T-helper 17 cell (primary cell): Measurements from ENCODE around the gene POU2F2. TPM values are rescaled to one million over a fixed set of nuclear protein-coding genes. Genes with fewer than 3 reads are reported as not detected.

Source experiments
- ATAC-seq: fragments of 150-1000 bp; cut with Tn5 transposase; 2 replicates; pipeline ENCODE4 v1.10.0; 2021; ENCODE audit warnings: mild to moderate bottlenecking, moderate library complexity
- DNase-seq, 3 donors: peaks; one replicate each; pipeline versions ENCODE4 v3.0.0 to v3.0.0-alpha.2; 2020 to 2021
- H3K9me3 ChIP-seq: one replicate; pipeline ENCODE4 v1.7.0; 2013; ENCODE audit warnings: low read length, mild to moderate bottlenecking; ENCODE audit not compliant: control insufficient read depth, poor library complexity, severe bottlenecking
- H3K27ac Mint-ChIP-seq: one replicate; pipeline ENCODE4 v1.8.0; 2022; ENCODE audit warnings: mild to moderate bottlenecking, moderate library complexity, mixed read lengths
- H3K27me3 Mint-ChIP-seq: one replicate; pipeline ENCODE4 v1.8.0; 2022; ENCODE audit warnings: mixed read lengths
- H3K36me3 Mint-ChIP-seq: one replicate; pipeline ENCODE4 v1.8.0; 2022; ENCODE audit warnings: low read depth, mixed read lengths
- H3K4me1 Mint-ChIP-seq: one replicate; pipeline ENCODE4 v1.8.0; 2022; ENCODE audit warnings: mild to moderate bottlenecking, mixed read lengths
- H3K4me3 Mint-ChIP-seq: one replicate; pipeline ENCODE4 v1.8.0; 2022; ENCODE audit warnings: mild to moderate bottlenecking, moderate library complexity, mixed read lengths
- total RNA-seq, 4 donors: library from RNA in 2 of 4; stranded (reverse) in 2 of 4; gene quantifications; one replicate each; pipeline ENCODE4 v1.2.3 and lab custom pipeline; 2022 to 2026

POU2F2 gene
- total RNA-seq, 2 donors from 2014 or later = 24.5 to 42.7 TPM

DNA sequence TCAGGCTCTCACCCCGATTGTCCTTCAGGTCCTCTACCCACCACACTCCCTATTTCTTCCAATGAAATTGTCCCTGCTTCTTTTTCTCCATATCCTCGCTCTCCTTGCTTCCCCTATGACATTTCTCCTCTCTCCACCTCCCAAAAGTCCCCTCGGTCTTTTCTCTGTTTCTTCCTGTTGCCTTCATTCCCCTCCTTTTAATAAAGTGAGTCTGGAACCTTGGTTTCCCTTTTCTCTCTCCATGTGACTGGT, 57.0 kb downstream of the POU2F2 start:
- Mint-ChIP-seq H3K36me3 (peaks cover 3% of the 10 kb centered on the region), H3K27ac (peak overlapping the region; percentile 97), H3K4me3 (peak overlapping the region; percentile 92), H3K27me3 (no peaks in the 10 kb centered on the region), H3K4me1 (peaks cover 31% of the 10 kb centered on the region)
- ATAC-seq = peak; percentile 0
- no peaks in the 10 kb centered on the region for H3K9me3 ChIP-seq
- no peak for DNase-seq

DNA sequence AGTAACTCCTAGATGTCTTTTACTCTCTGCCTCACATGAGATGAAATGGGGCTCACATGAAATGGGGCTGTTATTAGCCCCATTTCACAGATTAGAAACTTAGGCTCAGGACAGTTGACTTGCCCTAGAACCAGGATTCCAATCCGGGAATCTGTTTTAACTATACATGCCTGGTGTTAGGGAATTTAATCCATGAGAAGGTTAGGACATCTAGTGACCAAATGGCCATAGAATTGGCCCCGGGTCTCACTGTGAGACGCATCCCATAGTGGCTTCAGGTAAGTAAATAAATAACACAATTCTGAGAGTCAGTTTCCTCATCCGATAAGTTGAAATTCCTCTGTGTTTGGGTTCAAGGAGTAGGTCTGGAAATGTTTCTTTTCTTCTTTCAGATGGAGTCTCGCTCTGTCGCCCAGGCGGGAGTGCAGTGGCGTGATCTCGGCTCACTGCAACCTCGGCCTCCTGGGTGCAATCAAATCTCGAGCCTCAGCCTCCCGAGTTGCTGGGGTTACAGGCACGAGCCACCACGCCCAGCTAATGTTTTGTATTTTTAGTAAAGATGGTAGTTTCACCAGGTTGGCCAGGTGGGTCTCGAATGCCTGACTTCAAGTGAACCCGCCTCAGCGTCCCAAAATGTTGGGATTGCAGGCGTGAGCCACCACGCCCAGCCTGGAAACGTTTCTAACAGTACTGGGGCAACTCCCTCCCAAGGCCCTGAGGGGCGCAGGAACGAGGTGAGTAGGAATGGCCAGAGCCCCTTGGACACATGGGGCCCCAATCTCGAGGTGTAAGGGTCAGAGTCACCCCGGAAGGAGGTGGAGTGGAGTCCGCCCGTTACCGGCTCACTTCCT, 57.5 kb downstream of the POU2F2 start:
- Mint-ChIP-seq H3K27me3 (no peaks in the 10 kb centered on the region), H3K36me3 (peaks cover 3% of the 10 kb centered on the region), H3K4me3 (peak overlapping the region; percentile 92), H3K4me1 (peaks cover 31% of the 10 kb centered on the region), H3K27ac (peak overlapping the region; percentile 97)
- ATAC-seq (no peak), DNase-seq (no peak)
- no peaks in the 10 kb centered on the region for H3K9me3 ChIP-seq

DNA sequence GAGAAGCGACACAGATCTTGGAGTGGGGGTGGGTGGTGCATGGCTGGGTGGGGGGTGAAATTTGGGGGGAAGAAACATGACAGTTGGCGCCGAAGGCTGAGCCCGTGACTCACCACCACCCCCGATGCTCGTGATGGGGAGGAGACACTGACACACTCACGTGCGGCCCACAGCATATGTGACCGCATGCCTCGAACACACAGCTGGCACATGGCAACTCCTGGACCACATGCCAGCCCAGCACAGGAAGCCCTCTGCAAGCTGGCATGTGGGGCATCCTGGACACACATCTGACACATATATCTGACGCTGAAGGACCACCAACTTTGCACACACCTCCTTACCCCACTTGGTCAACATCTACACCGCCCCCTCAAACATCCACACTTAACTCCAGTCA, 61.0 kb downstream of the POU2F2 start:
- H3K27ac Mint-ChIP-seq = no peak overlapping the region

DNA sequence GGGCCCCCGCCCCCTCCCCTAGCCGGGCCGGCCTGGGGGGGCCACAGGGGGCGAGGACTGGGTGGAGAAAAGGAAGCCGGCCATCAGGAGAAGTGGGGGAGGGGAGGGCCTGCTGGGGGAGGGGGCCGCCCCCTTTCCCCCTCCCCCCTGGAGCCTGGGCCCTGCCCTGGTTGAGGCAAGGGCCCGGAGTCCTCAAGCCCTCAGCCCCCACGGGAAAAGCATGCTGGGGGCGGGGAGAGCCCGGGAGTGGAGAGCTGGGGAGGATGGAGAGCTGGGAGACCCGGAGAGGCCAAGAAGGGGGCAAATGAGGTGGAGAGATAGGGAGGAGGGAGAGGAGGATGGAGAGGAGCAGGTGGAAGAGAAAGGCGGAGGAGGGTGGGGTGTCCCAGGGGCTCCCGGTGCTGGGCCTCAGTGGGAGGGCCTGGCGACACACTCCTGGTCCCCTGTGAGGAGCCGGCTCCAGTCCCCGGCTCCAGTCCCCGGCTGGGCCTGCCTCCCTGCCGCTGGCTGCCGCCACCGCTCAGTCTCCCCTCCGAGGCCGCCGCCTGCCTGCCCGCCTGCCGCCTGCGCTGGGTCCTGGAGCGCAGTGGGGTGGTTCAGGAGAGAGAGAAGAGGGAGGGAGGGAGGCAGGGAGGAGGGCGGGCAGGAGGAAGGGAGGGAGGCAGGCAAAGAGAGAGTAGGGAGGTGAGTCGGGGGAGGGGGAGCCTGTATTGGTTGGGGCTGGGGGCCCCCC, 62.5 kb downstream of the POU2F2 start, which contains the start of gene GRIK5:
Gene GRIK5, minus strand, starts transcription at position 588 of the 733 bp plus-strand sequence. CDS start 4,436 bp downstream, outside the sequence.
- ATAC-seq (no peak), DNase-seq (no peak)
- H3K27me3 Mint-ChIP-seq = no peaks in the 10 kb centered on the region
- no peaks in the 10 kb centered on the region for H3K9me3 ChIP-seq
- no peaks in the 10 kb centered on the region for H3K4me1 Mint-ChIP-seq
- H3K27ac Mint-ChIP-seq = no peak within 1 kb of the TSS
- H3K4me3 Mint-ChIP-seq = no peak within 1 kb of the TSS
- H3K36me3 Mint-ChIP-seq = no peaks in the 10 kb centered on the region

More for the DNA sequence above, 61.0 kb downstream of the POU2F2 start:
- DNase-seq = no peak
- no peak overlapping the region for H3K4me3 Mint-ChIP-seq
- peaks cover 3% of the 10 kb centered on the region for H3K36me3 Mint-ChIP-seq
- no peaks in the 10 kb centered on the region for H3K27me3 Mint-ChIP-seq
- no peaks in the 10 kb centered on the region for H3K9me3 ChIP-seq
- peaks cover 9% of the 10 kb centered on the region for H3K4me1 Mint-ChIP-seq
- ATAC-seq = no peak

DNA sequence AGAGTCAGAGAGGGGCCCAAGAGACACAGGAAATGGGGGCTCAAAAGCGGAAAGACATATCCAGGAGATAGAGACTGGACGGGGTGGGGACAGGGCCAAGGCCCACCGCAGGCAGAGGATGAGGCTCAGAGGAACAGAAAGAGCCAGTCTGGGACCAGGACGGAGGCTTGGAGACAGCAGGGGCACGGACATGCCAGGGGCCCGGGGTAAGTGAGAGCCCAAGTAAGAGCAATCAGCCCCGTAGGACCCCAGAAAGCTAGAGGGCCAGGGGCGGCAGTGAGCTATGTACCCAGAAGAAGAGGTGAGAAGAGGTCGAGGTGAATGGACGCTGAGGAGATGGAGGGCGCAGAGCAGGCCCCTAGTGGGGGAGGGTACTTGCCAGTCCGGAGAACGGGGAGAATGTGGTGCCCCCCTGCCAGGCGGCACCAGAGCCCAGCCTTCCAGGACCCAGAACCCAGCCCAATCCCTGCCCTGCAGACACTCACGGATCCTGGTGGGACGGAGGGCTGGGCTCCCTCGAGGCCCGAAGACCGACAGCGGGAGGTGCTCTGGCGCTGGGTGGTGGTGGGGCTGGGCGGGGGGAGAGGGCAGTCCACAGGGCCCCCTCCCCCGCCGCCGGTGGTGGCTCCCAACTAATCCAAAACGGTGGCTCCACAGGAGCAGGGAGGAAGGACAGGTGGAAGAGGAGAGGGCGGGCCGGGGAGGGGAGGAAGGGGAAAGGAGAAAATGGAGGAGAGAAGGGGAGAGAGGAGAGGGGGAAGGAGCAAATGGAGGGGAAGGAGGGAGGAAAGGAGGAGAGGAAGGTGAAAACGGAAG, 63.3 kb downstream of the POU2F2 start:
- no peak for ATAC-seq
- H3K4me3 Mint-ChIP-seq = no peak overlapping the region
- H3K27me3 Mint-ChIP-seq = no peaks in the 10 kb centered on the region
- peaks cover 4% of the 10 kb centered on the region for H3K4me1 Mint-ChIP-seq
- DNase-seq = no peak
- no peaks in the 10 kb centered on the region for H3K9me3 ChIP-seq
- H3K27ac Mint-ChIP-seq = no peak overlapping the region
- H3K36me3 Mint-ChIP-seq = no peaks in the 10 kb centered on the region

DNA sequence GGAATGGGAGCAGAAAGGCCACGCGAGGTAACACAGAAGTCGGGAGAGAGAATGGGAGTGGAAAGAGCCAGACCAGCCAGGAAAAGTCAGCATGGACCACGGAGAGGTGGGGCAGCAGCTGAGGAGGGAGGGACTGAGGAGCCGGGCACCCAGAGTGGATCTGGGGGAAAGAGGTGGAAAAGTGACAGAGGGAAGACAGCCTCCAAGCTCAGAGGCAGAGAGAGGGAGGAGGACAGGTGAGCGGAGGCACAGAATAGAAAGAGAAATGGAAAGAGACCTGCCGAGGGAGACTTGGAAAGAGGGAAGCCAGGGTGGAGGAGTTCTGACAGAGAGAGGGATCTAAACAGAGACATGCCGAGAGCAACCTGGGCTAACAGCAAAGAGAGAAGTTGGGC, 63.9 kb downstream of the POU2F2 start:
- ATAC-seq (no peak), DNase-seq (no peak)
- peaks cover 1% of the 10 kb centered on the region for H3K27me3 Mint-ChIP-seq
- H3K9me3 ChIP-seq = no peaks in the 10 kb centered on the region
- peaks cover 6% of the 10 kb centered on the region for H3K4me1 Mint-ChIP-seq
- no peak overlapping the region for H3K4me3 Mint-ChIP-seq
- no peaks in the 10 kb centered on the region for H3K36me3 Mint-ChIP-seq
- no peak overlapping the region for H3K27ac Mint-ChIP-seq

DNA sequence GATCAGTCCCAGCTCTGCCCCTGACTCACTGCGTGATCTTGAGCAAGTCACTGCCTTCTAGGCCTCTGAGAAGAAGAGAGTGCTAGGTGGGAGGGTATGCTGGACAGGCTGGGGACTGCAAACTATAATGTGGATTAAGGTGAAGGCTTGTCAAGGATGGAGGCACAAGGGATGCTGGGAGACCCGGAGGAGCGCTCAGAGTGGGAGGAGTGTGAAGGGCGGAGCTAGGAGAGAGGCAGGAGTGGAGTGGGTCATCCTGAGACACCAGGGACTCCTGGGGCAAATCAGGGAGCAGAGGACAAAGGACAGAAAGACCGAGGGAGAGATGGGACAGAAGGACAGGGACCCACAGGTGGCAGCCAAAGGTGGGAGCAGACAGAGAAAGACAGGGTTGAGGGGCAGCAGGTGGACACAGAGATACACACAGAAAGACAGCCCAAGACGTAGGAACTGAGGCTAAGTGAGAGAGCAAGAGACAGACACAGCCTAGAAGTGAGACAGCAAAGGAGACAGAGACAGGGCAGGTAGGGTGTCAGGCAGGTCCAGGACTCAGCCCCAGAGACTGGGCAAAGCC, 64.8 kb downstream of the POU2F2 start:
- H3K27me3 Mint-ChIP-seq = peaks cover 9% of the 10 kb centered on the region
- peaks cover 7% of the 10 kb centered on the region for H3K4me1 Mint-ChIP-seq
- H3K9me3 ChIP-seq = no peaks in the 10 kb centered on the region
- ATAC-seq (no peak), DNase-seq (no peak)
- no peaks in the 10 kb centered on the region for H3K36me3 Mint-ChIP-seq
- H3K27ac Mint-ChIP-seq = no peak overlapping the region
- no peak overlapping the region for H3K4me3 Mint-ChIP-seq

DNA sequence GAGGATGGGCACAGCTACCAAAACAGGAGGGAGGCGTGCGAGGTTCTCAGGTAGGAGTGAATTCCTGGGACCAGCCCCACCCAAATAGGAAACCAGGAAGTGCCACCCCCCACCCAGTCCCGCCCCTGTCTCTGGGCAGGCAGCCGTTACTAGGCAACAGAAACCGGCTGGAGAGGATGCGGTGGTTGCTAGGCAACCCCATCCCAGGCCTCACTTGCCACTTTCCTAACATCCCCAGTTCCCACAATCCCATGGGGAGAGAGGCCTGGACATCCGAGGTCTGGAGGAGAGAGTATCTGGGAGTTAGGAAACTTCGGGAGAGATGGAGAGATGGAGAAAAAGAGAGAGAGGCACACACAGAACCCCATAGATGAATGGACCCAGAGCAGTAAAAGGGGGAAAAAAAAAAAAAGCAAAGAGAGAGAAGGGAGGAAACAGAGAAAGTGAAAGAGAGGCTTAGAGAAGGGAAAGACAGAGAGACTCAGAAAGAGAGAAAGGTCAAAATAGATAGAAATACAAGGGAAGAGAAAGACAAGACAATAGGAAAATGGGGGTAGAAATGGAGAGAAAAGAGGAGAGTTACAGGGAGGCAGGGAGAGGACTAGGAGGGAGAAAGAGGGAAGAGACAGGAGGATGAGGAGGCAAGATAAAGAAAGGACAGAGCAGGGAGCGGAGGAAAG, 66.0 kb downstream of the POU2F2 start:
- Mint-ChIP-seq H3K27me3 (peaks cover 15% of the 10 kb centered on the region), H3K36me3 (peaks cover 3% of the 10 kb centered on the region), H3K4me3 (peak overlapping the region; percentile 5), H3K4me1 (peaks cover 11% of the 10 kb centered on the region), H3K27ac (no peak overlapping the region)
- ATAC-seq = no peak
- DNase-seq = no peak
- no peaks in the 10 kb centered on the region for H3K9me3 ChIP-seq

DNA sequence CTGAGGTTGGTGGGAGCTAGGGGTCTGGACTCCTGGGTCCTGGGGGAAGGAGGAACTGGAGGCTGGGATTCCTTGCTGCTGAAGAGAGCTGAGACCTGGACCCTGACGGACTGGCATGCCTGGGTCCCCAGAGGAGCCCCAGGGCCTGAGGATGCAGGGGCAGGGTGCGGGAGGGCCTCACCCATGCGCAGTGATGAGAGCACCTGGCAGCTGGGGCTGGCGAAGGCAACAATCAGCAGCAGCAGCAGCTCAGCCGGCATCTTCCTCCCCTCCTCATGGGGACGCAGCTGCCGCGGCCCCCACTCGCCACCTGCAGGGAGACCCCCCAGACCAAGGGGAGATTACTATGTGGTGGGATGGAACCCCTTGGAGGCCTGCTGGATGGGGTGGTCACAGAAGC, 66.7 kb downstream of the POU2F2 start:
- H3K27ac Mint-ChIP-seq = no peak overlapping the region

DNA sequence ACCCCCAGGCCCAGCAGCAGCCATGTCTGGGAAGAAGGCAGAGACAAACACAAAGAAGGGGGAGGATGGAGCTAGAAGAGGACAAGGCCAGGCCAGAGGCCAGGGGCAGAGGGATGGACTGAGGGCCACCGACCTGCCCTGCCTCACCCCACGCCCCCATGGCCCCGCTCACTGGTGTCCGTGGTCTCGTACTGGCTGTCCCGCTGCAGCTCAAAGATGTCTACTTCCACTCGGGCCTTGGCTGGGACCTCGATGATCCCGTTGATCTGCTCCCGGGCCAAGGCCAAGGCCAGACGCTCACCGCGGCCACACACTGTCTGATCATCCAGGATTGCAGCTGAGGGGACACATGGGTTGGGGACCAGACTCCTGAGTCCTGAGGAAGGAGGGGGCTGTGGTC, 67.2 kb downstream of the POU2F2 start:
- no peak overlapping the region for H3K27ac Mint-ChIP-seq

More for the DNA sequence above, 66.7 kb downstream of the POU2F2 start:
- ATAC-seq = no peak
- peaks cover 13% of the 10 kb centered on the region for H3K4me1 Mint-ChIP-seq
- peaks cover 3% of the 10 kb centered on the region for H3K36me3 Mint-ChIP-seq
- no peaks in the 10 kb centered on the region for H3K9me3 ChIP-seq
- no peak for DNase-seq
- peaks cover 15% of the 10 kb centered on the region for H3K27me3 Mint-ChIP-seq
- H3K4me3 Mint-ChIP-seq = peak overlapping the region; percentile 5

DNA sequence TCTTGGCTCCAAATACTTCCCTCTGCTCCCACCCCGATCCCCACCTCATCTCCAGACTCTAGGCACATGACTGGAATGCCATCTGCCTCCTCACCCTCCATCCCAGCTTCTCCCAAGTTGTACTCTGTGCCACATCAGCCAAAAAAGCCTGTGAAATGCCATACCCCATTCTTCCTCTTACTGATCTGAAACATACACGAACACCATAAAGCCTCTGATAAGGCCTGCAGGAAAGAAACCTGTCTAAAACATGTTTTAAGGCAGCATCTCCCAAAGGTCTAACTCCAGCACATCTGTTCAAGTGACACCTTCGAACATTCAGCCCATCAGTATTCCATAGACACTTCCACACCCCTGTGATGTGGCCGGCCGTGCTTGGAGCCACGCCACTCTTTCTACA, 67.8 kb downstream of the POU2F2 start:
- Mint-ChIP-seq H3K4me3 (no peak overlapping the region), H3K4me1 (peaks cover 14% of the 10 kb centered on the region), H3K36me3 (peaks cover 5% of the 10 kb centered on the region), H3K27me3 (peaks cover 15% of the 10 kb centered on the region), H3K27ac (no peak overlapping the region)
- no peak for ATAC-seq
- DNase-seq = no peak
- H3K9me3 ChIP-seq = no peaks in the 10 kb centered on the region

More for the DNA sequence above, 67.2 kb downstream of the POU2F2 start:
- no peak overlapping the region for H3K4me3 Mint-ChIP-seq
- H3K9me3 ChIP-seq = no peaks in the 10 kb centered on the region
- ATAC-seq (no peak), DNase-seq (no peak)
- peaks cover 14% of the 10 kb centered on the region for H3K4me1 Mint-ChIP-seq
- peaks cover 3% of the 10 kb centered on the region for H3K36me3 Mint-ChIP-seq
- H3K27me3 Mint-ChIP-seq = peaks cover 15% of the 10 kb centered on the region

DNA sequence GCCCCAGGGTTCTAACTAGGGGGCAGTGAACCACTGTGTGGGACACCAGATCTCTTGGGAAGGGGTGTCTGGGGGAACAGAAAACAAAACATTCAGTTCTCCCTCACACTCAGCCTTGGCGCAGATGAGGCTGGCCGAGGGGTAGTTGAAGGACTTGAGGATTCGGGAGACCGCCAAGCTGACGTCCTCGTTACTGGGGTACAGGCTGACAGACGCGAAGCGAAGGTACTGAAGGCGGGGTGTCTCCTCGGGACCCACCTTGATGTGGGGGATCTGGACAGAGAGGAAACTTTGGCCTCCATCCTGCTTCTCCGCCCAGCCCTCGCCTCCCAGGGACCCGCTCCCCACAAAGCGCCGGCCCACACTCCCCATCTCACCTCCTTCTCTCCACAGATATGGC, 69.9 kb downstream of the POU2F2 start:
- DNase-seq (no peak), ATAC-seq (no peak)
- Mint-ChIP-seq H3K27me3 (peaks cover 15% of the 10 kb centered on the region), H3K27ac (no peak overlapping the region), H3K4me3 (no peak overlapping the region), H3K36me3 (peaks cover 5% of the 10 kb centered on the region), H3K4me1 (peaks cover 14% of the 10 kb centered on the region)
- H3K9me3 ChIP-seq = no peaks in the 10 kb centered on the region
